Muscle layer of colon (tissue), 2 donors: Measurements from ENCODE around the gene PTRH1.
A peak's percentile ranks its signal among the peaks of the same experiment; 100 is the strongest.
"Not testable (repeated sequence)": the region's sequence is repeated elsewhere in the genome, so short reads cannot be mapped to it uniquely, and the experiment has no call there.

Source experiments
- H3K27ac ChIP-seq: one replicate; pipeline ENCODE4 v1.7.0; 2013; ENCODE audit warnings: low read depth, mild to moderate bottlenecking, low read length, moderate library complexity
- H3K27me3 ChIP-seq, 2 donors: one replicate each; pipeline ENCODE4 v1.7.0; 2013; ENCODE audit warnings: low read length in 2 of 2, mild to moderate bottlenecking in 2 of 2; ENCODE audit not compliant: insufficient read depth in 2 of 2, control insufficient read depth in 1 of 2
- H3K36me3 ChIP-seq: one replicate; pipeline ENCODE4 v1.7.0; 2013; ENCODE audit warnings: mild to moderate bottlenecking, low read length; ENCODE audit not compliant: insufficient read depth
- H3K4me1 ChIP-seq: one replicate; pipeline ENCODE4 v1.7.0; 2013; ENCODE audit warnings: mild to moderate bottlenecking, low read length; ENCODE audit not compliant: insufficient read depth
- H3K4me3 ChIP-seq, 2 donors: one replicate each; pipeline ENCODE4 v1.7.0; 2013; ENCODE audit warnings: low read length in 2 of 2, low read depth in 1 of 2, mild to moderate bottlenecking in 1 of 2, moderate library complexity in 1 of 2
- H3K9ac ChIP-seq: one replicate; pipeline ENCODE4 v1.7.0; 2013; ENCODE audit warnings: low read length
- H3K9me3 ChIP-seq: one replicate; pipeline ENCODE4 v1.7.0; 2013; ENCODE audit warnings: mild to moderate bottlenecking, low read length
- donor health status: abdominal sarcoma.
- donor health status: Adenocarcinoma of cecum.

Gene PTRH1, protein sequence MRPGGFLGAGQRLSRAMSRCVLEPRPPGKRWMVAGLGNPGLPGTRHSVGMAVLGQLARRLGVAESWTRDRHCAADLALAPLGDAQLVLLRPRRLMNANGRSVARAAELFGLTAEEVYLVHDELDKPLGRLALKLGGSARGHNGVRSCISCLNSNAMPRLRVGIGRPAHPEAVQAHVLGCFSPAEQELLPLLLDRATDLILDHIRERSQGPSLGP

GRCh38 chr9:127715470-127716337, at the start of gene PTRH1, which contains the start of gene TTC16:
Gene PTRH1 (minus strand): TSS chr9:127715663. CDS start chr9:127715639, 24 bp downstream.
Gene TTC16 (plus strand): TSS chr9:127716079. CDS start chr9:127716146, 67 bp downstream.
- Histone ChIP-seq H3K4me3 (peak within 1 kb of the TSS; percentile 75 to 88), H3K4me1 (peaks cover 12% of the 10 kb centered on the region), H3K36me3 (no peaks in the 10 kb centered on the region), H3K27me3 (no peaks in the 10 kb centered on the region), H3K27ac (peak within 1 kb of the TSS; percentile 74), H3K9me3 (no peaks in the 10 kb centered on the region), H3K9ac (peak within 1 kb of the TSS; percentile 53)

DNA sequence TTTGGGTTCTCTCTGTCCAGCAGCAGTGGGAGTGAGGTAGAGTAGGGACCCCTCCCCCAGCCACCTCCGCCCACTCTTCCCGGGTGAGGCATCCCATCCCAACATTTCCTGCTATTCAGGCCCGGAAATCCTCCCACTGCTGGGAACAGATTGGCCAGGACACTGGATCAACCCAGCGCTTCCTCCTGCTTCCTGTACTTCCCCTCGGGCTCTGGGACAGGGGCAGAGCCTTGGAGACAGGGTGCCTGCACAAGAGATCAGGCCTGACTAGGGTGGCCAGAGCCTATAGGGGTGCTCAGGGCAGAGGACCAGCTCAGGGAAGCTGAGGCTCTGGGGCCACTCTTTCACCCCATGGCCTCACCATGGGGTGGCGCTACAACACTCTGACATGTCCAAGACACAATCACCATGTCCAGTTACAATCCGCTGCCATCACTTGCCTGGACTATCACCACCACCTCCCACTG, 48.5 kb upstream of the PTRH1 start:
- H3K4me1 ChIP-seq: peaks cover 10% of the 10 kb centered on the region
- H3K36me3 ChIP-seq: no peaks in the 10 kb centered on the region
- no peak overlapping the region for H3K27ac ChIP-seq
- H3K9me3 ChIP-seq: no peaks in the 10 kb centered on the region
- H3K27me3 ChIP-seq: peaks cover 0 to 9% of the 10 kb centered on the region in 2 donors
- H3K9ac ChIP-seq: no peak overlapping the region
- H3K4me3 ChIP-seq: no peak overlapping the region

GRCh38 chr9:127762111-127762676, 46.7 kb upstream of the PTRH1 start:
- Histone ChIP-seq H3K4me1 (peaks cover 10% of the 10 kb centered on the region), H3K4me3 (no peak overlapping the region), H3K9me3 (no peaks in the 10 kb centered on the region), H3K36me3 (no peaks in the 10 kb centered on the region), H3K27me3 (peaks cover 0 to 9% of the 10 kb centered on the region in 2 donors), H3K27ac (no peak overlapping the region), H3K9ac (no peak overlapping the region)

GRCh38 chr9:127761491-127761956, 46.1 kb upstream of the PTRH1 start:
- Histone ChIP-seq H3K27ac (no peak overlapping the region), H3K9ac (no peak overlapping the region), H3K9me3 (no peaks in the 10 kb centered on the region), H3K4me1 (peaks cover 10% of the 10 kb centered on the region), H3K36me3 (no peaks in the 10 kb centered on the region), H3K27me3 (peaks cover 0 to 9% of the 10 kb centered on the region in 2 donors), H3K4me3 (no peak overlapping the region)

GRCh38 chr9:127761061-127761460, 45.6 kb upstream of the PTRH1 start:
- Histone ChIP-seq H3K36me3 (no peaks in the 10 kb centered on the region), H3K27ac (no peak overlapping the region), H3K4me1 (peaks cover 10% of the 10 kb centered on the region), H3K27me3 (peaks cover 0 to 9% of the 10 kb centered on the region in 2 donors), H3K4me3 (no peak overlapping the region), H3K9ac (no peak overlapping the region), H3K9me3 (no peaks in the 10 kb centered on the region)

- Histone ChIP-seq H3K27me3 (peaks cover 5 to 18% of the 10 kb centered on the region in 2 donors), H3K36me3 (no peaks in the 10 kb centered on the region), H3K9ac (no peak overlapping the region), H3K27ac (no peak overlapping the region), H3K4me1 (peaks cover 10% of the 10 kb centered on the region), H3K4me3 (no peak overlapping the region), H3K9me3 (no peaks in the 10 kb centered on the region)
Observed at GRCh38 chr9:127758843-127759242, 43.4 kb upstream of the PTRH1 start.

- H3K36me3 ChIP-seq: not testable (repeated sequence)
Observed at GRCh38 chr9:127756776-127757175, 41.3 kb upstream of the PTRH1 start.

GRCh38 chr9:127756233-127756632, 40.8 kb upstream of the PTRH1 start:
- Histone ChIP-seq H3K27ac (no peak overlapping the region), H3K4me1 (no peaks in the 10 kb centered on the region), H3K36me3 (no peaks in the 10 kb centered on the region), H3K4me3 (no peak overlapping the region), H3K9me3 (no peaks in the 10 kb centered on the region), H3K9ac (no peak overlapping the region), H3K27me3 (peaks cover 9 to 29% of the 10 kb centered on the region in 2 donors)

More at GRCh38 chr9:127756776-127757175, 41.3 kb upstream of the PTRH1 start:
- not testable (repeated sequence) for H3K9ac ChIP-seq, H3K4me3 ChIP-seq, H3K4me1 ChIP-seq, H3K27ac ChIP-seq, H3K9me3 ChIP-seq
- peaks cover 9 to 28% of the 10 kb centered on the region in 2 donors for H3K27me3 ChIP-seq

- no peak overlapping the region for H3K27ac ChIP-seq
- no peaks in the 10 kb centered on the region for H3K4me1 ChIP-seq
- no peak overlapping the region for H3K9ac ChIP-seq
- H3K9me3 ChIP-seq: no peaks in the 10 kb centered on the region
- H3K27me3 ChIP-seq: peaks cover 9 to 29% of the 10 kb centered on the region in 2 donors
- no peaks in the 10 kb centered on the region for H3K36me3 ChIP-seq
- no peak overlapping the region for H3K4me3 ChIP-seq
Observed at GRCh38 chr9:127755061-127756060, 39.9 kb upstream of the PTRH1 start.

DNA sequence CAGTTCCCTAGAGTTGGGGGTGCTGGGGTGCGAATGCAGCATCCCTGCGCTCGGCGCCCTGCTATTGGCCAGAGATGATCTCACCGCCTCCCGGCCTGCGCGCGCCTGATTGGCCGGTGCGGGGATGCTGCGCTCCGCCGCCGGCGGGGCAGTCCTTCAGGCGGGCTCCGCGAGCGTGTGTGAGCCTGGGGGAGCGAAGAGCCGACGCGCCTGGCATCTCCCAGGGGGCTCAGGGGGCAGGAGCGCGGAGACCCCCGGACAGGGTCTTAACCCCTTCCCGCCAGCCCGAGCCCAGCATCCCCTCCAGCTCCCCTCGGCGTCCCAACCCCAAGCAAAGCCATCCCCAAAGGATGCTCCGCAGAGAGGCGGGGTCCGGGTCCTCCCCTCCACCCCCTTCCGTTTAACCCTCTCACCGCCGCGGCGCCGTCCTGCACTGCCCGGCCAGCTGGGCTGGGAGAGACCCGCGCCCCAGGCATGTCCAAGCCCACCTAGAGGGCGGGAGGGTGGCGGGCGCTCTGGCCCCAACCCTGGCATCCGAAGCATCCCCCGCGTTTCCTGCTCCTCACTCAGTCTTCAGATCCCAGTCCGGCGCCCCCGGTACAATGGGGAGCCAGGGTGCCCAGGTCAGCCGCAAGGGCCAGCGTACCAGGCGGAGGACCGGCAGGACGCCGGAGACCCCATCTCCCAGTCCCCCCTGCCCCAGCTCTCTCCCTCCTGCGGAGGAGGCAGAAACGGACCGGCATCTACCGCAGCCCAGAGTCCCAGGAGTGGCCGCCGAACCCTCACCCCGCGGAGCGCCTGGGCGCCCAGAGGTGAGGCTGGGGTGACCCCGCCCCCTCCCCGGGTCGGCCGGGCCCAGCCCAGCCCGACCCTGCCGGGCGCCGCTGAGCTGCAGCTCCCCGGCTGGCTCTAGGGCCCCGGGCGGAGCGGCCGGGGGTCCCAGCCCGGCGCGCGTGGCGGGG, 38.9 kb upstream of the PTRH1 start:
- Histone ChIP-seq H3K36me3 (no peaks in the 10 kb centered on the region), H3K27me3 (peaks cover 9 to 29% of the 10 kb centered on the region in 2 donors), H3K9me3 (no peaks in the 10 kb centered on the region), H3K4me3 (no peak overlapping the region), H3K27ac (no peak overlapping the region), H3K4me1 (no peaks in the 10 kb centered on the region), H3K9ac (no peak overlapping the region)
